K562 (cell line): Measurements from ENCODE around the gene LRMDA. TPM values are rescaled to one million over a fixed set of nuclear protein-coding genes. Genes with fewer than 3 reads are reported as not detected.

ENCODE experiments used
- KLF6 ChIP-seq: fragments of 250-450 bp; sonication (Bioruptor Pico); IDR thresholded peaks from 2 replicates; pipeline ENCODE4 v1.4.0; 2020; ENCODE audit warnings: mild to moderate bottlenecking, moderate library complexity, borderline replicate concordance
- NCOR1 ChIP-seq: fragments of 450-650 bp; IDR thresholded peaks from 2 replicates; pipeline ENCODE4 v1.6.1; 2016; ENCODE audit warnings: mild to moderate bottlenecking, moderate library complexity
- SIN3A ChIP-seq, 2 experiments: fragments of 150-350 bp in 1 of 2; IDR thresholded peaks; 2 replicates each; pipeline ENCODE4 v1.6.1; 2011 to 2016; ENCODE audit warnings: borderline replicate concordance in 2 of 2, low read depth in 2 of 2, low read length in 2 of 2, mild to moderate bottlenecking in 2 of 2, moderate library complexity in 2 of 2; ENCODE audit not compliant: control insufficient read depth in 1 of 2
- TGIF2 ChIP-seq: sonication (generic); formaldehyde crosslinking; IDR thresholded peaks from 2 replicates; pipeline ENCODE4 v1.8.1; 2022; ENCODE audit warnings: mild to moderate bottlenecking, missing genetic modification reagents, moderate library complexity
- TRIM28 ChIP-seq: fragments of 450-650 bp; IDR thresholded peaks from 2 replicates; pipeline ENCODE4 v1.6.1; 2017
- ZBTB40 ChIP-seq, 2 experiments: fragments of 450-650 bp in 1 of 2; sonication (generic) in 1 of 2; formaldehyde crosslinking in 1 of 2; IDR thresholded peaks; 2 replicates each; pipeline versions ENCODE4 v1.7.1 to v1.9.0; 2016 to 2022; ENCODE audit warnings: inconsistent platforms in 1 of 2, mild to moderate bottlenecking in 1 of 2, missing genetic modification reagents in 1 of 2
- polyA plus RNA-seq, 8 experiments: library from polyadenylated mRNA; depleted of rRNA in 4 of 8; stranded (reverse) in 5 of 8; unstranded in 3 of 8; fragments of >200 nt; fragmentation: Nextera tagmentation in 2 of 8; fragmentation: Illumina TruSeq in 1 of 8; extraction: Ambion mirVana in 2 of 8; extraction: Trizol in 1 of 8; gene quantifications; 2 replicates each; pipeline versions ENCODE4 v1.2.1 to v1.2.3, GENCODE V29; 2011 to 2014; ENCODE audit warnings: inconsistent platforms in 1 of 8, missing spikeins in 1 of 8
- total RNA-seq, 7 experiments: library from RNA; depleted of rRNA in 6 of 7; stranded (reverse); fragments of >200 nt in 6 of 7; fragmentation: Illumina TruSeq in 2 of 7; extraction: Trizol in 2 of 7; gene quantifications; 2 replicates each; pipeline versions ENCODE4 v1.2.1 to v1.2.3, GENCODE V29; 2011 to 2021; ENCODE audit warnings: low replicate concordance in 1 of 7
- TF ChIP-seq, protein P1 (sequence below): fragments of 250-450 bp; sonication (Bioruptor Pico); IDR thresholded peaks from 2 replicates; pipeline ENCODE4 v1.5.0; 2020; ENCODE audit warnings: mild to moderate bottlenecking, borderline replicate concordance

The LRMDA gene
- total and polyA plus RNA-seq, 9 of the 15 experiments (the other 6 are each of a cell fraction or from before 2014, with no cell fraction given), result 0.25 TPM; not detected in 8

GRCh38 chr10:75858339-75858738 is 426.9 kb downstream of the LRMDA start (continued):
- no peak for TF ChIP-seq KLF6 (CRISPR knock-in tag)
- TF ChIP-seq NCOR1, result no peak
- no peak for TF ChIP-seq SIN3A (IDR thresholded peaks at IDR 0.05; ENCODE audit: borderline replicate concordance in 2 of 2, control insufficient read depth in 1 of 2, low read depth in 2 of 2, low read length in 2 of 2)
- TF ChIP-seq, protein P1, sequence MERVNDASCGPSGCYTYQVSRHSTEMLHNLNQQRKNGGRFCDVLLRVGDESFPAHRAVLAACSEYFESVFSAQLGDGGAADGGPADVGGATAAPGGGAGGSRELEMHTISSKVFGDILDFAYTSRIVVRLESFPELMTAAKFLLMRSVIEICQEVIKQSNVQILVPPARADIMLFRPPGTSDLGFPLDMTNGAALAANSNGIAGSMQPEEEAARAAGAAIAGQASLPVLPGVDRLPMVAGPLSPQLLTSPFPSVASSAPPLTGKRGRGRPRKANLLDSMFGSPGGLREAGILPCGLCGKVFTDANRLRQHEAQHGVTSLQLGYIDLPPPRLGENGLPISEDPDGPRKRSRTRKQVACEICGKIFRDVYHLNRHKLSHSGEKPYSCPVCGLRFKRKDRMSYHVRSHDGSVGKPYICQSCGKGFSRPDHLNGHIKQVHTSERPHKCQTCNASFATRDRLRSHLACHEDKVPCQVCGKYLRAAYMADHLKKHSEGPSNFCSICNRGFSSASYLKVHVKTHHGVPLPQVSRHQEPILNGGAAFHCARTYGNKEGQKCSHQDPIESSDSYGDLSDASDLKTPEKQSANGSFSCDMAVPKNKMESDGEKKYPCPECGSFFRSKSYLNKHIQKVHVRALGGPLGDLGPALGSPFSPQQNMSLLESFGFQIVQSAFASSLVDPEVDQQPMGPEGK (CRISPR knock-in tag), result no peak
- no peak for TF ChIP-seq TRIM28
- no peak for TF ChIP-seq ZBTB40 (IDR thresholded peaks at IDR 0.05)
- no peak for TF ChIP-seq ZBTB40 (CRISPR knock-in tag; IDR thresholded peaks at IDR 0.05)
- TF ChIP-seq TGIF2 (CRISPR knock-in tag), result no peak
- TF ChIP-seq, all 486 proteins: peak for 0
